ENCODE data around the gene CDK14. TPM values are rescaled to one million over a fixed set of nuclear protein-coding genes. Genes with fewer than 3 reads are reported as not detected.
A peak's percentile ranks its signal among the peaks of the same experiment; 100 is the strongest.

The CDK14 gene
- total and polyA plus RNA-seq, 9 donors: 12.6 to 54.1 (median 43.8) TPM

DNA sequence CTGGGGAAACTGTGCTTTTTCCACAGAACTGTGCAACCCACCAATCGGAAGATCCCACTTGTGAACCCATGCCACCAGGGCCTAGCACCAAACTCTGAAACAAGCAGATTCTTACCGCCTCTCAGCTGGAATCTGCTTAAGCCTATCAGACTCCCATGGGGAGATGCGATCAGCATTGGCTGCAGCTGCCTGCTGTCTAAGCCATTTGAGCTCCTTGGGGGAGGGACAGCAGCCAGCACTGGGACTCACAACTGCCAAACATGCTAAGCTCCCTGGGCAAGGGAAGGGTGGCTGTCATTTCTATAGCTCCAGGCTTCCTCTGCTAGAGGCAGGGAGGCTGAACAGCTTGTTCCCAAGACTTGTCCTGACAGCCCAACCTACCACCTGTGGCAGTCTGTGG is 283.8 kb downstream of the CDK14 start:
- Histone ChIP-seq H3K36me3 (no peaks in the 10 kb centered on the region), H3K4me1 (ENCODE audit: insufficient read depth) (no peaks in the 10 kb centered on the region), H3K4me3 (no peak overlapping the region), H3K27me3 (no peaks in the 10 kb centered on the region), H3K27ac (no peak overlapping the region), H3K9me3 (no peaks in the 10 kb centered on the region)
- 96 to 100% (median 97%) methylated on average over 3 of the region's 3 CpGs for WGBS, 3 donors
- peak in 1 of 5 donors; percentile 4 for DNase-seq
- intact Hi-C loops (cut with DNase I): no loop called here
- TF ChIP-seq POLR2A (IDR thresholded peaks at IDR 0.05): no peak
- no peak for TF ChIP-seq CTCF (IDR thresholded peaks at IDR 0.05)

- Histone ChIP-seq H3K9me3 (no peaks in the 10 kb centered on the region), H3K4me3 (no peak overlapping the region), H3K36me3 (no peaks in the 10 kb centered on the region), H3K27ac (no peak overlapping the region), H3K4me1 (ENCODE audit: insufficient read depth) (peaks cover 3% of the 10 kb centered on the region), H3K27me3 (no peaks in the 10 kb centered on the region)
- 31 to 62% (median 31%) methylated on average over 2 of the region's 2 CpGs for WGBS, 3 donors
- no peak for DNase-seq
- TF ChIP-seq POLR2A (IDR thresholded peaks at IDR 0.05) (no peak), EP300 (IDR thresholded peaks at IDR 0.05) (no peak), CTCF (IDR thresholded peaks at IDR 0.05) (no peak)
- intact Hi-C loops (cut with DNase I): no loop called here
Observed at GRCh38 chr7:90886416-90886815, 290.3 kb downstream of the CDK14 start.

DNA sequence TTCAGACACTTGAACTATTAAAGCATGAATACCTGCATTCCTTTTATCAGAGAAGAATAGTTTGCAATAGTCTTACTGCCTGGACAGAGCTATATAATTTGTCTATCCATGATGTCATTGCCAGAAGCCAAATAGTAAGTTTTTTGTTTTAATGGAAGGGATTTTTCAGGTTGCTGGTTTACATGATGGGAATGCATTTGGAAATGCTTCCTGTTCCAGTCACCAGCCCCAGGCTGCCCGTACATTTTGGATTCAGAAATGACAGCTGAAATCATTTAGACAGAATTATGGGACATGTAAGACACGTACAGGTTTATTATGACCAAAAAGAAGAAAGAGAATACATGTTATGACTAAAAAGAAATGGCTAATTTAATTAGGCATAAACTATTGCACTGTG is 293.1 kb downstream of the CDK14 start:
- Histone ChIP-seq H3K36me3 (no peaks in the 10 kb centered on the region), H3K4me3 (no peak overlapping the region), H3K27ac (no peak overlapping the region), H3K9me3 (no peaks in the 10 kb centered on the region), H3K27me3 (no peaks in the 10 kb centered on the region), H3K4me1 (ENCODE audit: insufficient read depth) (peaks cover 3% of the 10 kb centered on the region)
- TF ChIP-seq CTCF (IDR thresholded peaks at IDR 0.05): no peak
- TF ChIP-seq POLR2A (IDR thresholded peaks at IDR 0.05): no peak
- no peak for TF ChIP-seq EP300 (IDR thresholded peaks at IDR 0.05)
- 77 to 89% (median 83%) methylated on average over 2 of the region's 2 CpGs for WGBS, 3 donors
- no peak for DNase-seq
- intact Hi-C loops (cut with DNase I): no loop called here

DNA sequence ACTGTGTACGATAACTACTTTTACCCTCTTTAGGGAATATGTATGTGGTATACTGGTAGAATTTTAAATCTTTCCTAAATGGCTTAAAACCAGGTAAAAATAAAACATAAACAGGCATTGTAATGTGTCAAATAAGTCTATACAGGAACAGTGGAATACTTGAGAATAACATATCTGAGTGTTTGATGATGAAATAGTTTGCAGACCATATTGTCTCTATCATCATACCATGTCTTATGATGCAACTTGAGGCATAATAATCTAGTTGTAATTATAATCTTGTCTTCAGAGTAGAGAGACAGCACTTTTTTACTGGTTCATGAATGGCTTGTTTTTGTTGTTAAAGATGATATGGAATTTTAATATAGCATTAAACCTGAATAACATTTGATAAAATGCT is 293.5 kb downstream of the CDK14 start:
- intact Hi-C loops (cut with DNase I): no loop called here
- Histone ChIP-seq H3K4me1 (ENCODE audit: insufficient read depth) (peaks cover 3% of the 10 kb centered on the region), H3K4me3 (no peak overlapping the region), H3K27me3 (no peaks in the 10 kb centered on the region), H3K27ac (no peak overlapping the region), H3K9me3 (no peaks in the 10 kb centered on the region), H3K36me3 (no peaks in the 10 kb centered on the region)
- WGBS, 3 donors: 93 to 98% (median 96%) methylated on average over 1 of the region's 1 CpG
- no peak for DNase-seq
- TF ChIP-seq EP300 (IDR thresholded peaks at IDR 0.05) (no peak), CTCF (IDR thresholded peaks at IDR 0.05) (no peak), POLR2A (IDR thresholded peaks at IDR 0.05) (no peak)

DNA sequence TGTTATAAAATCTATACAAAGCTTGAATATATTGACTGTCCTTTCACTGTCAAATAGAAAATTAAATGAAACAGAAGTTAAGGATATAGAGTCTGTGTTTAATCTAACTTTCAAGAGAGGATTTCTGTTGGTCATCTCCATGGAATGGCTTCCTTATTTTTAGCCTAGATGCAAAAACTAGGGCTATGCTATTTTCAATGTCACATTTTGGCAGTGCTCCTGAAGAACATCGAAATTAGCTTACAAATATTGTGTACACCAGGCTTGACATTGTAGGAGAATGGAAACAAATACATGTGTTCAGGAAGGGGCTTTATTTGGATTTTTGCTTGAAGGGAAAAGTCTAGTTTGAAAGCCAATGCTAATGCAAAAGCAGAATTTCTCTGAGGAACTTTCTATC is 295.4 kb downstream of the CDK14 start:
- Histone ChIP-seq H3K27ac (no peak overlapping the region), H3K4me1 (ENCODE audit: insufficient read depth) (no peaks in the 10 kb centered on the region), H3K36me3 (no peaks in the 10 kb centered on the region), H3K4me3 (no peak overlapping the region), H3K9me3 (no peaks in the 10 kb centered on the region), H3K27me3 (no peaks in the 10 kb centered on the region)
- WGBS, 3 donors: 25 to 48% (median 33%) methylated on average over 1 of the region's 1 CpG
- no peak for DNase-seq
- TF ChIP-seq POLR2A (IDR thresholded peaks at IDR 0.05) (no peak), EP300 (IDR thresholded peaks at IDR 0.05) (no peak), CTCF (IDR thresholded peaks at IDR 0.05) (no peak)
- intact Hi-C loops (cut with DNase I): no loop called here

All from ovary (tissue), 9 donors.